NT2/D1 (cell line): ENCODE results near the gene AMPH.

Experiments used
- SUZ12 ChIP-seq: IDR thresholded peaks from 2 replicates; pipeline ENCODE4 v1.6.1; 2011; ENCODE audit not compliant: insufficient read length, insufficient read depth; ENCODE audit errors: extremely low read depth
- YY1 ChIP-seq: IDR thresholded peaks from 2 replicates; pipeline ENCODE4 v1.6.1; 2011; ENCODE audit not compliant: insufficient read length, insufficient read depth
- ZNF274 ChIP-seq: IDR thresholded peaks from 2 replicates; pipeline ENCODE4 v1.6.1; 2011; ENCODE audit warnings: mild to moderate bottlenecking, low read depth, low read length

DNA sequence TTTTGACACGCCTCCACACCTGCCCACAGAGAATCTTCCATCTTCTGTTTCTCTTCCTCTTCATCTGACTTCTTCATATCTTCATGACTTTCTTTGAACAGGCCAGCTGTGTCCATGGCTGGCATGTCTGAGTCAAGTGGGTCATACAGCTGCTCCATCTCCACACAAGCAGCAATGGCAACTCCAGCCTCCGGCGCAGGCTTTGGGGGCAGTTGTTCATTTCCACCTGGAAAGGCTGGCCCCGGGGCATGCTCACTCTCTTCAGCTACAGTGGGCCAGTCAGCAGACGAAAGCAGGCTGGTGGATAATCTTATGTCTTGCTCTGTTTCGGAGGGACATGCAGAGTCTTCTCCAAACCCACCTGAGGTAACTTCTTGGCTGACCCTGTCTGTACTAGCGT is 202.1 kb downstream of the AMPH start:
- TF ChIP-seq SUZ12 = no peak
- no peak for TF ChIP-seq YY1
- no peak for TF ChIP-seq ZNF274
